HG03469 (cell line): ENCODE results near the gene PCGF3.
"Not testable (repeated sequence)": the region's sequence is repeated elsewhere in the genome, so short reads cannot be mapped to it uniquely, and the experiment has no call there.

Source experiments
- ATAC-seq: cut with Tn5 transposase; IDR thresholded peaks from one replicate; pipeline ENCODE4 v1.9.1; 2021; ENCODE audit warnings: mild to moderate bottlenecking, moderate library complexity, moderate number of reproducible peaks; ENCODE audit not compliant: unreplicated experiment

The PCGF3 gene

GRCh38 chr4:793941-794621, 88.4 kb downstream of the PCGF3 start:
- no peak for ATAC-seq

GRCh38 chr4:794900-795725, 89.5 kb downstream of the PCGF3 start:
- ATAC-seq, result no peak

GRCh38 chr4:795726-796119, 90.1 kb downstream of the PCGF3 start:
- ATAC-seq, result no peak

GRCh38 chr4:796206-796605, 90.6 kb downstream of the PCGF3 start:
- ATAC-seq, result no peak

GRCh38 chr4:797066-797465, 91.4 kb downstream of the PCGF3 start:
- no peak for ATAC-seq

- ATAC-seq, result no peak
Measured at GRCh38 chr4:801436-802124, 95.9 kb downstream of the PCGF3 start.

- no peak for ATAC-seq
Measured at GRCh38 chr4:803884-804283, 98.3 kb downstream of the PCGF3 start.

- no peak for ATAC-seq
Measured at GRCh38 chr4:804804-805203, 99.2 kb downstream of the PCGF3 start.

GRCh38 chr4:806979-807378, 101.3 kb downstream of the PCGF3 start:
- not testable (repeated sequence) for ATAC-seq

GRCh38 chr4:807792-808191, 102.2 kb downstream of the PCGF3 start:
- ATAC-seq, result no peak

- ATAC-seq, result no peak
Measured at GRCh38 chr4:808860-809570, 103.4 kb downstream of the PCGF3 start.

- ATAC-seq, result no peak
Measured at GRCh38 chr4:813900-814299, 108.3 kb downstream of the PCGF3 start.

GRCh38 chr4:814312-814850, 108.7 kb downstream of the PCGF3 start:
- ATAC-seq, result no peak

- ATAC-seq, result no peak
Measured at GRCh38 chr4:815464-816146, 110.0 kb downstream of the PCGF3 start.

- ATAC-seq, result no peak
Measured at GRCh38 chr4:818106-818921, 112.7 kb downstream of the PCGF3 start.

- ATAC-seq, result no peak
Measured at GRCh38 chr4:819401-820229, 114.0 kb downstream of the PCGF3 start.
